Caco-2 (cell line): ENCODE measurements around the gene RPS6KC1. TPM values are rescaled to one million over a fixed set of nuclear protein-coding genes. Genes with fewer than 3 reads are reported as not detected.

Source experiments
- BruUV-seq: library from RNA; stranded (reverse); fragments of 400-500 nt; replicated peaks from 2 replicates; lab custom pipeline; 2021; lab: Mats Ljungman, UMichigan
- CTCF ChIA-PET: fragments of 300-600 bp; sonication (Branson Sonifier 250); formaldehyde crosslinking; loops from one replicate; lab custom pipeline; 2022; ENCODE audit warnings: antibody characterized with exemption; lab: Charles Lee
- POLR2A ChIA-PET: fragments of 300-600 bp; sonication (Branson Sonifier 250); formaldehyde crosslinking; loops from one replicate; lab custom pipeline; 2022; ENCODE audit warnings: antibody characterized with exemption; lab: Charles Lee
- DNase-seq, 2 experiments: peaks; one replicate each; pipeline versions ENCODE4 v3.0.0 to v3.0.0-alpha.2; 2020 to 2022
- H3K27me3 ChIP-seq: replicated peaks from 2 replicates; pipeline ENCODE4 v1.6.0; 2011; ENCODE audit warnings: low read length; ENCODE audit not compliant: control insufficient read depth, insufficient read depth
- H3K36me3 ChIP-seq: 2 replicates; pipeline ENCODE4 v1.5.1; 2011; ENCODE audit warnings: low read length; ENCODE audit not compliant: control insufficient read depth, insufficient read depth
- H3K4me1 ChIP-seq: fragments of 250-450 bp; sonication (Bioruptor Pico); 2 replicates; pipeline ENCODE4 v1.5.1; 2020; ENCODE audit warnings: mild to moderate bottlenecking
- H3K4me3 ChIP-seq: 2 replicates; pipeline ENCODE4 v1.5.1; 2011; ENCODE audit warnings: low read depth, mild to moderate bottlenecking, control low read depth, low read length
- H3K9me3 ChIP-seq: fragments of 250-450 bp; sonication (Bioruptor Pico); 2 replicates; pipeline ENCODE4 v1.5.1; 2020; ENCODE audit warnings: mild to moderate bottlenecking, moderate library complexity
- H3K27ac Mint-ChIP-seq: one replicate; pipeline ENCODE4 v1.8.0; 2022; ENCODE audit warnings: mixed read lengths; ENCODE audit not compliant: unreplicated experiment
- H3K27me3 Mint-ChIP-seq: one replicate; pipeline ENCODE4 v1.8.0; 2022; ENCODE audit warnings: mixed read lengths; ENCODE audit not compliant: insufficient read depth, unreplicated experiment
- H3K36me3 Mint-ChIP-seq: one replicate; pipeline ENCODE4 v1.8.0; 2022; ENCODE audit warnings: mild to moderate bottlenecking, mixed read lengths; ENCODE audit not compliant: insufficient read depth, unreplicated experiment
- H3K4me1 Mint-ChIP-seq: one replicate; pipeline ENCODE4 v1.8.0; 2022; ENCODE audit warnings: low read depth, mixed read lengths; ENCODE audit not compliant: unreplicated experiment
- H3K4me3 Mint-ChIP-seq: one replicate; pipeline ENCODE4 v1.8.0; 2022; ENCODE audit warnings: mild to moderate bottlenecking, moderate library complexity, mixed read lengths; ENCODE audit not compliant: unreplicated experiment
- H3K9me3 Mint-ChIP-seq: one replicate; pipeline ENCODE4 v1.8.0; 2022; ENCODE audit warnings: mixed read lengths; ENCODE audit not compliant: unreplicated experiment
- intact Hi-C: fragments of 100-400 bp; cut with micrococcal nuclease; formaldehyde crosslinking; loops from one replicate; pipeline ENCODE4 v1.10.0; 2022; ENCODE audit not compliant: unreplicated experiment
- total RNA-seq: library from RNA; stranded (reverse); gene quantifications from 2 replicates; pipeline ENCODE4 v1.2.3, GENCODE V29; 2022
- TF ChIP-seq, protein P1 (sequence below), 2 experiments: fragments of 200-600 bp in 1 of 2; IDR thresholded peaks; 1 replicate in 1 of 2; 2 replicates in 1 of 2; pipeline versions ENCODE4 v1.5.1 to v1.8.0; 2011 to 2022; ENCODE audit warnings: antibody characterized with exemption in 1 of 2, control low read depth in 1 of 2, inconsistent platforms in 1 of 2, low read depth in 1 of 2, low read length in 1 of 2, mild to moderate bottlenecking in 1 of 2, moderate library complexity in 1 of 2; ENCODE audit not compliant: insufficient read depth in 1 of 2, severe bottlenecking in 1 of 2, unreplicated experiment in 1 of 2

RPS6KC1 gene
- total RNA-seq, 1 experiment from 2014 or later = 16.4 TPM

DNA sequence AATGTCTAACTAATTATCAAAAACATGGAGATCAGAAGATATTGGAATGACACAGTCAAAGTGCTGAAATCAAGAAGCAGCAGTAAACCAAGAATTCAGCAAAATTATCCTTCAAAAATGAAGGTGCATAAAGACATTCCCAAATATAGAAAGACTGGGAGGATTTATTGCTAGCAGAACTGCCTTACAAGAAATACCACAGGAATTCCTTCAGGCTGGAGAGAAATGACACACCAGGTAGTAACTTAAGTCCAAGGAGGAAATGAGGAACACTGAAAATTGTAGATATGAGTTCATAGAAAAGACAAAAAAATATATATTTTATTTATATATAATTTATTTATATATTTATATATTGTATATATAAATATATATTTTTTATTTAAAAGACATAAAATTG is 217.2 kb downstream of the RPS6KC1 start:
- ChIA-PET POLR2A (no interaction called here), CTCF (no interaction called here)
- Mint-ChIP-seq H3K36me3 (peaks cover 22% of the 10 kb centered on the region), H3K27me3 (no peaks in the 10 kb centered on the region), H3K27ac (no peak overlapping the region), H3K4me1 (peaks cover 22% of the 10 kb centered on the region), H3K9me3 (peaks cover 14% of the 10 kb centered on the region), H3K4me3 (no peak overlapping the region)
- H3K4me1 ChIP-seq = no peaks in the 10 kb centered on the region
- H3K36me3 ChIP-seq = no peaks in the 10 kb centered on the region; the same call in 1 of the 2 replicates
- no peaks in the 10 kb centered on the region for H3K27me3 ChIP-seq
- H3K4me3 ChIP-seq = no peak overlapping the region
- intact Hi-C loops = no loop called here
- BruUV-seq = no TSS peak
- TF ChIP-seq, protein P1, sequence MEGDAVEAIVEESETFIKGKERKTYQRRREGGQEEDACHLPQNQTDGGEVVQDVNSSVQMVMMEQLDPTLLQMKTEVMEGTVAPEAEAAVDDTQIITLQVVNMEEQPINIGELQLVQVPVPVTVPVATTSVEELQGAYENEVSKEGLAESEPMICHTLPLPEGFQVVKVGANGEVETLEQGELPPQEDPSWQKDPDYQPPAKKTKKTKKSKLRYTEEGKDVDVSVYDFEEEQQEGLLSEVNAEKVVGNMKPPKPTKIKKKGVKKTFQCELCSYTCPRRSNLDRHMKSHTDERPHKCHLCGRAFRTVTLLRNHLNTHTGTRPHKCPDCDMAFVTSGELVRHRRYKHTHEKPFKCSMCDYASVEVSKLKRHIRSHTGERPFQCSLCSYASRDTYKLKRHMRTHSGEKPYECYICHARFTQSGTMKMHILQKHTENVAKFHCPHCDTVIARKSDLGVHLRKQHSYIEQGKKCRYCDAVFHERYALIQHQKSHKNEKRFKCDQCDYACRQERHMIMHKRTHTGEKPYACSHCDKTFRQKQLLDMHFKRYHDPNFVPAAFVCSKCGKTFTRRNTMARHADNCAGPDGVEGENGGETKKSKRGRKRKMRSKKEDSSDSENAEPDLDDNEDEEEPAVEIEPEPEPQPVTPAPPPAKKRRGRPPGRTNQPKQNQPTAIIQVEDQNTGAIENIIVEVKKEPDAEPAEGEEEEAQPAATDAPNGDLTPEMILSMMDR (IDR thresholded peaks at IDR 0.05; ENCODE audit: insufficient read depth in 1 of 2, low read depth in 1 of 2, low read length in 1 of 2, severe bottlenecking in 1 of 2, unreplicated experiment in 1 of 2) = no peak
- H3K9me3 ChIP-seq = peaks cover 5% of the 10 kb centered on the region; the same call in 1 of the 2 replicates
- DNase-seq = no peak

DNA sequence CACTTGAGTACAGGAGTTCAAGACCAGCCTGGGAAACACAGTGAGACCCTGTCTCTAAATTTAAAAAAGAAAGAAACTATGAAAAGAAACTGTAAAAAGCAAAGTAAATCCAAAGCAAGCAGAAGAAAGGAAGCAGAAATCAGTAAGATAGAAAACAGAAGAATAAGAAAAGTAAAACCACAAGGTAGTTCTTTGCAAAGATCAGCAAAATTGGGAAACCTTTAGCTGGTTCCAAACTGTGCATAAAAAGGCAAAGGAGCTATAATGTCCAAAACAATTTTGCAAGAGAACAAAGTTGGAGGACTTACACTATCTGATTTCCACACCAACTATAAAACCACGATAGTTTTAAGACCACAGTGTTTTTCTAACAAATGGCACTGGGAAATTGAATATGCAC is 218.8 kb downstream of the RPS6KC1 start:
- TF ChIP-seq, protein P1 (IDR thresholded peaks at IDR 0.05; ENCODE audit: insufficient read depth in 1 of 2, low read depth in 1 of 2, low read length in 1 of 2, severe bottlenecking in 1 of 2, unreplicated experiment in 1 of 2) = no peak
- H3K27ac Mint-ChIP-seq = no peak overlapping the region
- Histone ChIP-seq H3K4me1 (no peaks in the 10 kb centered on the region), H3K27me3 (no peaks in the 10 kb centered on the region), H3K9me3 (peaks cover 5% of the 10 kb centered on the region; the same call in 1 of the 2 replicates), H3K36me3 (no peaks in the 10 kb centered on the region; the same call in 1 of the 2 replicates), H3K4me3 (no peak overlapping the region)
- BruUV-seq = no TSS peak
- no peaks in the 10 kb centered on the region for H3K27me3 Mint-ChIP-seq
- intact Hi-C loops = no loop called here
- peaks cover 14% of the 10 kb centered on the region for H3K9me3 Mint-ChIP-seq
- H3K4me1 Mint-ChIP-seq = peaks cover 22% of the 10 kb centered on the region
- ChIA-PET CTCF (no interaction called here), POLR2A (no interaction called here)
- H3K4me3 Mint-ChIP-seq = no peak overlapping the region
- H3K36me3 Mint-ChIP-seq = peaks cover 21% of the 10 kb centered on the region
- DNase-seq = no peak

DNA sequence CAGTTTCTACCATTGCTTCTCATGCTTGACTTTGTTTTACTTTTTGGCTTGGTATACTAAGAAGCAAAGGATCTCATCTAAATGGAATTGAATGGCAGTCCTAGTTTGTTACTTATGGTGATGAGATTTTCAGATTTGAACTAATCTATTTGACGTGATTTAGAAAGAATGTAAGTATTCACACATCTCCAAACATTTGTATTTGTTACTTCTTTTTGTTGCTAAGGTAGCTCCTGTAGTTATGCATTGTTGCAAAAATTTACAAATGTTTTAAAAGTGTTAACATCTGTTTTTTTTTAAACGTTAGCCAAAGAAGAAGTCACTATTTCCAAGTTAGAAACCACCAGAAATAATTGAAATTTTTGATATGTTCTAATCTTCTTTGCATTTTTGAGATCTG is 222.5 kb downstream of the RPS6KC1 start:
- no peaks in the 10 kb centered on the region for H3K9me3 ChIP-seq
- ChIA-PET POLR2A (no interaction called here), CTCF (no interaction called here)
- peaks cover 4% of the 10 kb centered on the region; the same call in 1 of the 2 replicates for H3K4me1 ChIP-seq
- no peaks in the 10 kb centered on the region for H3K9me3 Mint-ChIP-seq
- no peak for DNase-seq
- H3K27me3 Mint-ChIP-seq = no peaks in the 10 kb centered on the region
- H3K36me3 Mint-ChIP-seq = peaks cover 11% of the 10 kb centered on the region
- no peak overlapping the region for H3K27ac Mint-ChIP-seq
- TF ChIP-seq, protein P1 (IDR thresholded peaks at IDR 0.05; ENCODE audit: insufficient read depth in 1 of 2, low read depth in 1 of 2, low read length in 1 of 2, severe bottlenecking in 1 of 2, unreplicated experiment in 1 of 2) = no peak
- intact Hi-C loops = no loop called here
- no TSS peak for BruUV-seq
- H3K4me1 Mint-ChIP-seq = peaks cover 18% of the 10 kb centered on the region
- no peak overlapping the region for H3K4me3 Mint-ChIP-seq
- no peaks in the 10 kb centered on the region; the same call in 1 of the 2 replicates for H3K36me3 ChIP-seq
- H3K27me3 ChIP-seq = no peaks in the 10 kb centered on the region
- H3K4me3 ChIP-seq = no peak overlapping the region
